GM19467 (cell line): ENCODE measurements around the gene OSBPL1A.

Experiments used
- ATAC-seq: cut with Tn5 transposase; IDR thresholded peaks from one replicate; pipeline ENCODE4 v1.9.1; 2021; ENCODE audit warnings: mild to moderate bottlenecking, moderate library complexity; ENCODE audit not compliant: unreplicated experiment

The OSBPL1A gene

GRCh38 chr18:24344509-24344908 is 53.1 kb downstream of the OSBPL1A start:
- no peak for ATAC-seq

GRCh38 chr18:24342347-24342746 is 55.3 kb downstream of the OSBPL1A start:
- no peak for ATAC-seq

- ATAC-seq, result no peak
These were observed 56.3 kb downstream of the OSBPL1A start for GRCh38 chr18:24341361-24341760.

GRCh38 chr18:24333084-24333483 is 64.5 kb downstream of the OSBPL1A start:
- no peak for ATAC-seq

GRCh38 chr18:24326211-24326610 is 71.4 kb downstream of the OSBPL1A start:
- no peak for ATAC-seq

- ATAC-seq, result no peak
These were observed 75.0 kb downstream of the OSBPL1A start for GRCh38 chr18:24322584-24323136.

GRCh38 chr18:24321071-24321470 is 76.6 kb downstream of the OSBPL1A start:
- no peak for ATAC-seq

GRCh38 chr18:24319757-24320156 is 77.9 kb downstream of the OSBPL1A start:
- ATAC-seq, result no peak

GRCh38 chr18:24317370-24317769 is 80.3 kb downstream of the OSBPL1A start:
- ATAC-seq, result no peak

- no peak for ATAC-seq
These were observed 82.5 kb downstream of the OSBPL1A start for GRCh38 chr18:24315170-24315569.

GRCh38 chr18:24306201-24306600 is 91.4 kb downstream of the OSBPL1A start:
- no peak for ATAC-seq

- no peak for ATAC-seq
These were observed 96.9 kb downstream of the OSBPL1A start for GRCh38 chr18:24300703-24301102.

GRCh38 chr18:24296276-24296675 is 101.3 kb downstream of the OSBPL1A start:
- ATAC-seq, result no peak

- ATAC-seq, result no peak
These were observed 104.4 kb downstream of the OSBPL1A start for GRCh38 chr18:24293254-24293653.

- ATAC-seq, result no peak
These were observed 119.0 kb downstream of the OSBPL1A start for GRCh38 chr18:24278591-24278990.

GRCh38 chr18:24277516-24278195 is 120.0 kb downstream of the OSBPL1A start:
- ATAC-seq, result no peak

GRCh38 chr18:24276994-24277393 is 120.6 kb downstream of the OSBPL1A start:
- ATAC-seq, result no peak

GRCh38 chr18:24274837-24275236 is 122.8 kb downstream of the OSBPL1A start:
- ATAC-seq, result no peak

GRCh38 chr18:24273596-24273995 is 124.0 kb downstream of the OSBPL1A start:
- ATAC-seq, result no peak

GRCh38 chr18:24272229-24272525 is 125.4 kb downstream of the OSBPL1A start:
- no peak for ATAC-seq

GRCh38 chr18:24271381-24272228 is 126.0 kb downstream of the OSBPL1A start:
- no peak for ATAC-seq

GRCh38 chr18:24270937-24271380 is 126.7 kb downstream of the OSBPL1A start:
- no peak for ATAC-seq
